ENCODE data around the gene SLC4A2. TPM values are rescaled to one million over a fixed set of nuclear protein-coding genes. Genes with fewer than 3 reads are reported as not detected.
A peak's percentile ranks its signal among the peaks of the same experiment; 100 is the strongest.

The SLC4A2 gene
- total and polyA plus RNA-seq, 2 of the 8 experiments (the other 6 are each of a cell fraction or from before 2014, with no cell fraction given), result 72.6 to 147 TPM

GRCh38 chr7:151019130-151019447, 40.3 kb upstream of the SLC4A2 start:
- no peak overlapping the region for H4K5ac ChIP-seq (ENCODE audit: insufficient read length, low read depth, low read length)
- H3K36me3 ChIP-seq (ENCODE audit: control insufficient read depth in 2 of 4, insufficient read depth in 4 of 4, low read length in 3 of 4), result no peaks in the 10 kb centered on the region
- no peaks in the 10 kb centered on the region for H4K20me1 ChIP-seq (replicated peaks in 1 of 2; ENCODE audit: control insufficient read depth in 1 of 2, insufficient read depth in 2 of 2, low read length in 2 of 2)
- H3K4me3 ChIP-seq (ENCODE audit: extremely low read depth in 1 of 4, insufficient read depth in 2 of 4, low read depth in 3 of 4, low read length in 4 of 4), result peak overlapping the region in 2 of 4 experiments; percentile 6 to 50; a peak in 4 of 8 replicates
- peaks cover 8 to 44% (median 38%) of the 10 kb centered on the region in 4 experiments for H3K27me3 ChIP-seq (replicated peaks in 1 of 4; ENCODE audit: control insufficient read depth in 3 of 4, extremely low read depth in 1 of 4, insufficient read depth in 3 of 4, low read length in 3 of 4)
- H3K56ac ChIP-seq (replicated peaks; ENCODE audit: insufficient read length, low read depth, low read length), result no peak overlapping the region
- peak overlapping the region; percentile 36 to 75 for H3K4me2 ChIP-seq (ENCODE audit: insufficient read depth in 1 of 2, low read depth in 2 of 2, low read length in 2 of 2)
- H3K79me1 ChIP-seq (ENCODE audit: low read depth, low read length), result no peaks in the 10 kb centered on the region; the same call in 1 of the 2 replicates
- WGBS, 2 experiments (ENCODE audit: extremely low coverage in 1 of 2, insufficient coverage in 1 of 2, insufficient read length in 1 of 2, insufficient replicate concordance in 2 of 2, low coverage in 1 of 2, low lambda C conversion rate in 2 of 2, missing lambda C conversion rate in 1 of 2), result 37% methylated on average over 19 of the region's 20 CpGs; no CpG with 5 or more reads in 1 of the 2 experiments
- H3K23me2 ChIP-seq (ENCODE audit: low read depth, low read length), result peaks cover 7% of the 10 kb centered on the region; the same call in 1 of the 2 replicates
- H4K8ac ChIP-seq (ENCODE audit: extremely low read depth, insufficient read depth, low read length), result peak overlapping the region; percentile 92; the same call in 1 of the 2 replicates
- no peak for DNase-seq (ENCODE audit: low read depth in 1 of 2, low spot score in 2 of 2)
- no peak overlapping the region; the same call in 1 of the 2 replicates for H2BK15ac ChIP-seq (ENCODE audit: low read length)
- H2AFZ ChIP-seq (ENCODE audit: low read length), result peak overlapping the region; percentile 33; the same call in 1 of the 2 replicates
- peak overlapping the region; percentile 84; the same call in 1 of the 2 replicates for H2BK12ac ChIP-seq (ENCODE audit: low read depth, low read length)
- H3K4ac ChIP-seq (replicated peaks; ENCODE audit: insufficient read length, low read depth, low read length), result no peak overlapping the region
- no peak overlapping the region for H2BK120ac ChIP-seq (replicated peaks; ENCODE audit: low read depth, low read length)
- H3K23ac ChIP-seq (ENCODE audit: insufficient read length), result no peak overlapping the region
- no peak overlapping the region for H3K27ac ChIP-seq (ENCODE audit: low read depth, low read length)
- POLR2A ChIA-PET (ENCODE audit: partially characterized antibody), result interaction anchor here (0.5 to 3.2 kb wide), 12 partner anchors 9 to 591 kb away, joined by 3 to 18 read pairs (median 4); partner anchors contain the start of genes ABCB8 and FASTK
- peaks cover 0 to 24% (median 16%) of the 10 kb centered on the region in 4 experiments; a peak in 5 of 7 replicates for H3K4me1 ChIP-seq (replicated peaks in 1 of 4; ENCODE audit: control insufficient read depth in 3 of 4, insufficient read depth in 4 of 4, low read length in 3 of 4)
- peak overlapping the region; percentile 86 for H4K91ac ChIP-seq (replicated peaks; ENCODE audit: insufficient read length, low read length)
- no peak overlapping the region; the same call in 1 of the 2 replicates for H2BK5ac ChIP-seq (ENCODE audit: low read depth, low read length)
- H2AK5ac ChIP-seq (ENCODE audit: low read depth, low read length), result peak overlapping the region; percentile 72; the same call in 1 of the 2 replicates
- H2BK20ac ChIP-seq (ENCODE audit: low read length), result no peak overlapping the region; the same call in 1 of the 2 replicates
- no peak overlapping the region; the same call in 1 of the 2 replicates for H3K18ac ChIP-seq (ENCODE audit: extremely low read depth, low read length)
- H3K14ac ChIP-seq (ENCODE audit: insufficient read length), result no peak overlapping the region
- FAIRE-seq, result no peak
- no peak overlapping the region for H3K9ac ChIP-seq (replicated peaks in 1 of 4; ENCODE audit: extremely low read depth in 1 of 4, low read depth in 3 of 4, low read length in 3 of 4)
- no peaks in the 10 kb centered on the region for H3K9me3 ChIP-seq (ENCODE audit: insufficient read depth in 2 of 2, low read depth in 1 of 2, low read length in 1 of 2)
- CTCF ChIA-PET (ENCODE audit: partially characterized antibody), result interaction anchor here (0.9 to 8.0 kb wide), 34 partner anchors 10 to 225 kb away, joined by 3 to 116 read pairs (median 6); partner anchors contain the start of genes ABCB8, AGAP3, ASIC3 and CDK5
- H3K79me2 ChIP-seq (ENCODE audit: control insufficient read depth in 1 of 2, insufficient read depth in 2 of 2, low read length in 2 of 2), result no peaks in the 10 kb centered on the region
- no peak for TF ChIP-seq SIX5 (IDR thresholded peaks at IDR 0.05; ENCODE audit: low read depth, low read length)
- TF ChIP-seq TCF12 (IDR thresholded peaks at IDR 0.05; ENCODE audit: low read depth, low read length), result no peak
- TF ChIP-seq RXRA (IDR thresholded peaks at IDR 0.05; ENCODE audit: insufficient read depth, low read depth, low read length), result no peak
- no peak for TF ChIP-seq CEBPB (IDR thresholded peaks at IDR 0.05; ENCODE audit: low read depth, low read length)
- TF ChIP-seq GTF2F1 (IDR thresholded peaks at IDR 0.05; ENCODE audit: borderline replicate concordance, low read depth, low read length), result no peak
- TF ChIP-seq EZH2 (IDR thresholded peaks at IDR 0.05; ENCODE audit: low read depth, low read length, severe bottlenecking), result no peak
- TF ChIP-seq MAFK (IDR thresholded peaks at IDR 0.05; ENCODE audit: low read depth, low read length), result no peak
- TF ChIP-seq BRCA1 (IDR thresholded peaks at IDR 0.05; ENCODE audit: low read depth, low read length), result no peak
- no peak for TF ChIP-seq TEAD4 (IDR thresholded peaks at IDR 0.05; ENCODE audit: low read depth, low read length)
- no peak for TF ChIP-seq TBP (IDR thresholded peaks at IDR 0.05; ENCODE audit: low read depth, low read length)
- no peak for TF ChIP-seq CTBP2 (IDR thresholded peaks at IDR 0.05; ENCODE audit: borderline replicate concordance, insufficient read depth, insufficient read length, low read length)

All from H1 (cell line).